Spinal cord (tissue), 10 donors: ENCODE results near the gene TAF4B. TPM values are rescaled to one million over a fixed set of nuclear protein-coding genes. Genes with fewer than 3 reads are reported as not detected.
"Not testable (repeated sequence)": the region's sequence is repeated elsewhere in the genome, so short reads cannot be mapped to it uniquely, and the experiment has no call there.

Experiments
- DNase-seq, 6 donors: peaks; one replicate each; pipeline versions ENCODE4 v3.0.0 to v3.0.0-alpha.2; 2013 to 2015; ENCODE audit warnings: low spot score in 6 of 6, low read depth in 4 of 6
- H3K27ac ChIP-seq: one replicate; pipeline ENCODE4 v1.5.1; 2013; ENCODE audit warnings: low read depth, low read length, control low read depth
- H3K27me3 ChIP-seq: one replicate; pipeline ENCODE4 v1.6.1; 2013; ENCODE audit warnings: low read length; ENCODE audit not compliant: control insufficient read depth, insufficient read depth
- H3K36me3 ChIP-seq: one replicate; pipeline ENCODE4 v1.6.1; 2013; ENCODE audit warnings: low read length; ENCODE audit not compliant: control insufficient read depth, insufficient read depth
- H3K4me1 ChIP-seq: one replicate; pipeline ENCODE4 v1.6.1; 2013; ENCODE audit warnings: low read length; ENCODE audit not compliant: control insufficient read depth, insufficient read depth
- H3K4me3 ChIP-seq: one replicate; pipeline ENCODE4 v1.5.1; 2013; ENCODE audit warnings: low read depth, low read length, control low read depth
- H3K9me3 ChIP-seq: one replicate; pipeline ENCODE4 v1.6.1; 2013; ENCODE audit warnings: low read length; ENCODE audit not compliant: control insufficient read depth, insufficient read depth
- WGBS: methylation state at CpG from one replicate; pipeline ENCODE4 v1.1.5; 2013; ENCODE audit warnings: missing lambda C conversion rate; ENCODE audit not compliant: insufficient coverage; 5-methylcytosine and 5-hydroxymethylcytosine counted together
- long read RNA-seq, 4 donors: transcript quantifications; one replicate each; lab custom pipeline, GENCODE V29; 2026
- polyA plus RNA-seq, 2 donors: library from polyadenylated mRNA; unstranded; fragments of 120-200 nt; gene quantifications; one replicate each; pipeline ENCODE4 v1.2.1, GENCODE V29; 2013; ENCODE audit not compliant: insufficient read length in 2 of 2
- total RNA-seq, 2 donors: library from RNA; depleted of rRNA in 1 of 2; stranded (reverse); fragments of 120-200 nt in 1 of 2; fragments of >200 nt in 1 of 2; gene quantifications; one replicate each; pipeline versions ENCODE4 v1.2.3 to v1.2.4, GENCODE V29; 2013 to 2014
- donor health status: healthy.

TAF4B gene, protein sequence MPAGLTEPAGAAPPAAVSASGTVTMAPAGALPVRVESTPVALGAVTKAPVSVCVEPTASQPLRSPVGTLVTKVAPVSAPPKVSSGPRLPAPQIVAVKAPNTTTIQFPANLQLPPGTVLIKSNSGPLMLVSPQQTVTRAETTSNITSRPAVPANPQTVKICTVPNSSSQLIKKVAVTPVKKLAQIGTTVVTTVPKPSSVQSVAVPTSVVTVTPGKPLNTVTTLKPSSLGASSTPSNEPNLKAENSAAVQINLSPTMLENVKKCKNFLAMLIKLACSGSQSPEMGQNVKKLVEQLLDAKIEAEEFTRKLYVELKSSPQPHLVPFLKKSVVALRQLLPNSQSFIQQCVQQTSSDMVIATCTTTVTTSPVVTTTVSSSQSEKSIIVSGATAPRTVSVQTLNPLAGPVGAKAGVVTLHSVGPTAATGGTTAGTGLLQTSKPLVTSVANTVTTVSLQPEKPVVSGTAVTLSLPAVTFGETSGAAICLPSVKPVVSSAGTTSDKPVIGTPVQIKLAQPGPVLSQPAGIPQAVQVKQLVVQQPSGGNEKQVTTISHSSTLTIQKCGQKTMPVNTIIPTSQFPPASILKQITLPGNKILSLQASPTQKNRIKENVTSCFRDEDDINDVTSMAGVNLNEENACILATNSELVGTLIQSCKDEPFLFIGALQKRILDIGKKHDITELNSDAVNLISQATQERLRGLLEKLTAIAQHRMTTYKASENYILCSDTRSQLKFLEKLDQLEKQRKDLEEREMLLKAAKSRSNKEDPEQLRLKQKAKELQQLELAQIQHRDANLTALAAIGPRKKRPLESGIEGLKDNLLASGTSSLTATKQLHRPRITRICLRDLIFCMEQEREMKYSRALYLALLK
- total RNA-seq = 1 to 10 TPM; 3.3 to 4.9 TPM
- 1 to 10 TPM; 1.6 to 2.0 TPM for polyA plus RNA-seq
- long read RNA-seq, donor 1 = 0 reads
- long read RNA-seq, donor 2 = 0 reads
- long read RNA-seq, donor 3 = 0 reads
- long read RNA-seq, donor 4, full-length matches to known transcripts = 1 of 1 reads
- long read RNA-seq, donor 4, partial matches to known transcripts = 0 of 1 reads
- long read RNA-seq, donor 4, other reads (novel, unspliced or antisense) = 0 of 1 reads

DNA sequence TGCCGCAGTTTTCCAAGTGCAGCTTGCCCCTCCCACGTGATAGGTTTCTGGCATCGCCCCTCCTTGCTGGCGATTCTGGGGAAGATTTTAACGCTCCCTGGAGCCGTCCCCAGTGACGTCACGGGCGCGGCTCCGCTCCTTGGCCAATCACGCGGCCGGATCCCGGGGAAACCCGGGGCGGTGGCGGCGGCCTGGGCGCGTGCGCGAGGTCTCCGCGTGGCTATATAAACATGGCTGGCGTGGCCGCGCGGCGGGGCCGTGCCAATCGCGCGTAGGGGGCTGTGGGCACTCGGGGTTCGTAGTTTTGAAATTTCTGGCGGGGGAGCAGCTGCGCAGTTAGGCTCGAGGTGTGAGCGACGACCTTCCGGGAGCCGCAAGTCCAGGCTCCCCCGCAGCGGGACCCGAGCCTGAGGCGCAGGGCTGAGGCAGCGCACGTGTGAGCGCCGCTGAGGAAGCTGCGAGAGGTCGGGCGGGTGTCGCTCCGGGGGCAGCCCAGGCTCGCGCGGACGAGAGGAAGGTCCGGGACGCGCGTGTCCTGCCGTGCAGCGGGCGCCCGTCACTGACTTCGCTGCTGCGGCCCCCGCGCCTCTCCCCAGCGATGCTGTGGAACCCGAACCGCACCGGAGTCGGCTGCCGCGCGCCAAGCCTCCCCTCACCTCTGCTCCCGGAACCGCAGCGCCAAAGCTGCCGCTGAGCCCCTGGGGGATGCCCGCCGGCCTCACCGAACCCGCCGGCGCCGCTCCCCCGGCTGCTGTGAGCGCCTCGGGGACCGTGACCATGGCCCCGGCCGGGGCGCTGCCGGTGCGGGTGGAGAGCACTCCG lies at the start of gene TAF4B:
Gene TAF4B, plus strand, starts transcription at position 217 of the 822 bp plus-strand sequence. Its CDS starts 489 bp downstream, at position 706.
- peak; percentile 82 to 98 (median 89) for DNase-seq
- WGBS = 0% methylated on average over 101 of the region's 101 CpGs
- peak within 1 kb of the TSS; percentile 70 for H3K4me3 ChIP-seq
- peak within 1 kb of the TSS; percentile 63 for H3K27ac ChIP-seq
- no peaks in the 10 kb centered on the region for H3K36me3 ChIP-seq
- H3K27me3 ChIP-seq = peaks cover 3% of the 10 kb centered on the region
- H3K9me3 ChIP-seq = no peaks in the 10 kb centered on the region
- H3K4me1 ChIP-seq = peaks cover 8% of the 10 kb centered on the region

DNA sequence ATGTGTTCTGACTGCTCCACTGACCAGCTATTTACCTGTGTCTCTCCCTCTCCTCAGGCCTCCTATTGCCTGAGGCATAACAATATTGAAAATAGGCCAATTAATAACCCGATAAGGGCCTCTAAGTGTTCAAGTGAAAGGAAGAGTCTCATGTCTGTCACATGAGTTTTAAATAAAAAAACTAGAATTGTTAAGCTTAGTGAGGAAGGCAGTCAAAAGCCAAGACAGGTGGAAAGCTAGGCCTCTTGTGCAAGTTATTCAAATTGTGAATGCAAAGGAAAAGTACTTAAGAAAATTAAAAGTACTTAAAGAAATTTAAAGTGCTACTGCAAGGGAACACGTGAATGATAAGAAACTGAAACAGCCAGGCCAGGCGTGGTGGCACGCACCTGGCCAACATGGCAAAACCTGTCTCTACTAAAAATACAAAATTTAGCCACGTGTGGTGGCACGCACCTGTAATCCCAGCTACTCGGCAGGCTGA lies 44.9 kb upstream of the TAF4B start:
- peaks cover 2% of the 10 kb centered on the region for H3K9me3 ChIP-seq
- 90% methylated on average over 4 of the region's 7 CpGs for WGBS
- no peaks in the 10 kb centered on the region for H3K27me3 ChIP-seq
- no peaks in the 10 kb centered on the region for H3K36me3 ChIP-seq
- DNase-seq = no peak
- no peak overlapping the region for H3K4me3 ChIP-seq
- H3K27ac ChIP-seq = no peak overlapping the region
- H3K4me1 ChIP-seq = no peaks in the 10 kb centered on the region

DNA sequence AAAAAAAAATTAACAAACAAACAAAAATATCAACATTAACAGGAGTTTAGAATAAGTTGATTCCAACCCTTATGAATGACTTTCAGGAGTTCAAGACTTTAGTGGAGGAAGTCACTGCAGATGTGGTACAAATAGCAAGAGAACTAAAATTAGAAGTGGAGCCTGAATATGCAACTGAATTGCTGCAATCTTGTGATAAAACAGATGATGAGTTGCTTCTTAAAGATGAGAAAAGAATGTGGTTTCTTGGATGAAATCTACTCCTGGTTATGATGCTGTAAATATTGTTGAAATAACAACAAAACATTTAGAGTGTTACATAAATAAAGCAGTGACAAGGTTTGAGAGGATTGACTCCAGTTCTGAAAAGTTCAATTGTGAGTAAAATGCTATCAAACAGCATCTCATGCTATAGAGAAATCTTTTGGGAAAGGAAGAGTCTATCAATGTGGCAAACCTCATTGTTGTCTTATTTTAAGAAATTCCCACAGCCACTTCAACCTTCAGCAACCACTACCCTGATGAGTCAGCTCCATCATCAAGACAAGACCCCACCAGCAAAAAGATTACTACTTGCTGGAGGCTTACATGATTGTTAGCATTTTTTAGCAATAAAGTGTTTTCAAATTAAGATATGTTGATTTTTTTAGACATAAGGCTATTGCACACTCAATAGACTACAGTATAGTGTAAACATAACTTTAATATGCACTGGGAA lies 42.7 kb upstream of the TAF4B start:
- DNase-seq = no peak
- Histone ChIP-seq H3K4me3 (no peak overlapping the region), H3K27me3 (no peaks in the 10 kb centered on the region), H3K9me3 (peaks cover 2% of the 10 kb centered on the region), H3K27ac (no peak overlapping the region), H3K36me3 (no peaks in the 10 kb centered on the region), H3K4me1 (no peaks in the 10 kb centered on the region)

DNA sequence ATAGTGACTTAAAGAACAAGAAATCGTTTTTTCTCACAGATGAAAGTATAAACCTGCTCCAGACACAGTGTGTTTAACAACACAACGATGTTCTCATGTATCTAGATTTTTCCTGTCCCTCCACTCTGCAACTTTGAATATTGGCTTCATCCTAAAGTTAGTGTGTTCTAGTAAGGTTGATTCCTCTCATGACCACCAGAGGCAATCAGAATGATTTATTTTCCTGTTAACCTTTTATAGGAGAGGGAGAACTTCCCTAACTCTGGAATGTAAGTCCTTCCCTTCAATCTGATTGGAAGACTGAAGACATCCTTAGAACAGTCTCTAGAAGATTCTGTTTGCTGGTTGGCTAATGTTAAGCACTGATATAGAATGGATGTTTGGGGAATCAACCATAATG lies 41.0 kb upstream of the TAF4B start:
- DNase-seq = no peak
- Histone ChIP-seq H3K9me3 (peaks cover 2% of the 10 kb centered on the region), H3K4me1 (no peaks in the 10 kb centered on the region), H3K27me3 (no peaks in the 10 kb centered on the region), H3K27ac (no peak overlapping the region), H3K4me3 (no peak overlapping the region), H3K36me3 (no peaks in the 10 kb centered on the region)
- WGBS = no CpG with 5 or more reads among the region's 2 CpGs

DNA sequence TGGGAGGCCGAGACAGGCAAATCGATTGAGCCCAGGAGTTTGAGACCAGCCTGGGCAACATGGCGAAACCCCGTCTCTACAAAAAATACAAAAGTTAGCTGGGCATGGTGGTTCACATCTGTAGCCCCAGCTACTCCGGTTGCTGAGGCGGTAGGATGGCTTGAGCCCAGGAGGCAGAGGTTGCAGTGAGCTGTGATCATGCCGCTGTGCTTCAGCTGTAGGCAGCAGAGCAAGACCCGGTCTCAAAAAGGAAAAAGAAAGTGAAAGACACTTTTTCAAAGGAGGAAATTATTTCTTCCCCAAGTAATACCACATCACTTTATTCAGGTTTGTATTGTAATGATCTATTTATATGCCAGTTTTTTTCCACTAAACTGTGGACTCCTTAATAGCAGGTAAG lies 35.7 kb upstream of the TAF4B start:
- Histone ChIP-seq H3K4me3 (no peak overlapping the region), H3K27me3 (no peaks in the 10 kb centered on the region), H3K4me1 (no peaks in the 10 kb centered on the region), H3K27ac (no peak overlapping the region), H3K36me3 (no peaks in the 10 kb centered on the region), H3K9me3 (no peaks in the 10 kb centered on the region)
- 91% methylated on average over 7 of the region's 8 CpGs for WGBS
- DNase-seq = no peak

DNA sequence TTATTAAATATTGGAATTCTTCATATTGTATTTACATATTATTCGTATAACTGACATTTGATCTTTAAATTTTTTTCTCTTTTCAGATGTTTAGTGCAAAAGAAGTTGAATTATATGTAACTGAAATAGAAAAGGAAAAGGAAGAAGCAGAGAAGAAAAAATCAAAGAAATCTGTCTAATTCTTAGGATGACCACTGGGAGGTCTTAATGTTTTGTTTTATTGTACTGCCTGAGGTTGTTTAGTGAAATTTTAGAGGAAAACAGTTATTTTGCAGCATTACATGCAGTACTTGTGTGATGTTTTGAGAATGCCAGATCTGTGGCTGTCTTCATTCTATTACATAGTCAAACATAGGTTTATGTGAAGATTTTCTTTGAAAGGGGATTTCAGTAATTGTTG lies 34.0 kb upstream of the TAF4B start:
- no peak for DNase-seq
- Histone ChIP-seq H3K27ac (no peak overlapping the region), H3K4me1 (no peaks in the 10 kb centered on the region), H3K36me3 (no peaks in the 10 kb centered on the region), H3K9me3 (no peaks in the 10 kb centered on the region), H3K27me3 (no peaks in the 10 kb centered on the region), H3K4me3 (no peak overlapping the region)
- WGBS = no CpG with 5 or more reads among the region's 1 CpG

DNA sequence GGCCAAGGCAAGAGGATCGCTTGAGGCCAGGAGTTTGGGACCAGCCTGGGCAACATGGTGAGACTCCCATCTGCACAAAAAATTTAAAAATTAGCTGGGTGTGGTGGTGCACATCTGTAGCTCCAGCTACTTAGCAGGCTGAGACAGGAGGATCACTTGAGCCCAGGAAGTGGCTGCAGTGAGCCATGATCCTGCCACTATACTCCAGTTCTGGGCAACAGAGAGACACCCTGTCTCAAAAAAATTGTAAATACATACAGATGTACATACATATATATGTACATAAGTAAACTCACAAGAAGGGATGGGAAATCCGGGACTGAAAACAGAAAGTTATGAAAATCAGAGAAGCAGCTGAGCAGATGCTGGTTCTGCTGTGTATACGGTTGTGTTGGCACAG lies 29.6 kb upstream of the TAF4B start:
- no peak overlapping the region for H3K27ac ChIP-seq
- no peak for DNase-seq
- 81% methylated on average over 2 of the region's 3 CpGs for WGBS
- no peaks in the 10 kb centered on the region for H3K9me3 ChIP-seq
- no peak overlapping the region for H3K4me3 ChIP-seq
- H3K27me3 ChIP-seq = no peaks in the 10 kb centered on the region
- H3K4me1 ChIP-seq = no peaks in the 10 kb centered on the region
- no peaks in the 10 kb centered on the region for H3K36me3 ChIP-seq

DNA sequence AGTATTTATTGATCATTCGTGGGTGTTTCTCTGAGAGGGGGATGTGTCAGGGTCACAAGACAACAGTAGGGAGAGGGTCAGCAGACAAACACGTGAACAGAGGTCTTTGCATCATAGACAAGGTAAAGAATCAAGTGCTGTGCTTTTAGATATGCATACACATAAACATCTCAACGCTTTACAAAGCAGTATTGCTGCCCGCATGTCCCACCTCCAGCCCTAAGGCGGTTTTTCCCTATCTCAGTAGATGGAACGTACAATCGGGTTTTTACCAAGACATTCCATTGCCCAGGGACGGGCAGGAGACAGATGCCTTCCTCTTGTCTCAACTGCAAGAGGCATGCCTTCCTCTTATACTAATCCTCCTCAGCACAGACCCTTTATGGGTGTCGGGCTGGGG lies 24.2 kb upstream of the TAF4B start:
- not testable (repeated sequence) for DNase-seq, H3K27me3 ChIP-seq, H3K36me3 ChIP-seq, H3K9me3 ChIP-seq, H3K4me1 ChIP-seq, H3K27ac ChIP-seq, H3K4me3 ChIP-seq
- 67% methylated on average over 2 of the region's 9 CpGs for WGBS
